ENCODE measurements around the gene GANC. TPM values are rescaled to one million over a fixed set of nuclear protein-coding genes. Genes with fewer than 3 reads are reported as not detected.
"Not testable (repeated sequence)": the region's sequence is repeated elsewhere in the genome, so short reads cannot be mapped to it uniquely, and the experiment has no call there.

The GANC gene
- total and polyA plus RNA-seq, 10 donors: 7.4 to 65.9 (median 42.3) TPM

GRCh38 chr15:42286445-42287029 is 13.5 kb downstream of the GANC start:
- H3K4me1 ChIP-seq: no peaks in the 10 kb centered on the region
- intact Hi-C loops (cut with DNase I; ENCODE audit: low total_unique reads): no loop called here
- H3K27me3 ChIP-seq (replicated peaks in 1 of 7): no peaks in the 10 kb centered on the region
- 64 to 93% (median 85%) methylated on average over 4 of the region's 4 CpGs for WGBS, 5 donors
- peaks cover 0 to 93% (median 42%) of the 10 kb centered on the region in 6 donors for H3K36me3 ChIP-seq
- TF ChIP-seq POLR2A (IDR thresholded peaks at IDR 0.05) (no peak), CTCF (IDR thresholded peaks at IDR 0.05 in 8 of 11, conservative IDR thresholded peaks at IDR 0.05 in 3 of 11) (no peak), POLR2AphosphoS5 (IDR thresholded peaks at IDR 0.05) (no peak)
- no peaks in the 10 kb centered on the region for H3K9me3 ChIP-seq
- DNase-seq: no peak
- H3K27ac ChIP-seq: no peak overlapping the region
- H3K4me3 ChIP-seq: no peak overlapping the region

- TF ChIP-seq CTCF (IDR thresholded peaks at IDR 0.05 in 8 of 11, conservative IDR thresholded peaks at IDR 0.05 in 3 of 11) (no peak), POLR2A (IDR thresholded peaks at IDR 0.05) (no peak), POLR2AphosphoS5 (IDR thresholded peaks at IDR 0.05) (no peak)
- Histone ChIP-seq H3K4me1 (no peaks in the 10 kb centered on the region), H3K9me3 (no peaks in the 10 kb centered on the region), H3K27ac (no peak overlapping the region), H3K27me3 (replicated peaks in 1 of 7) (no peaks in the 10 kb centered on the region), H3K4me3 (no peak overlapping the region), H3K36me3 (peaks cover 0 to 93% (median 43%) of the 10 kb centered on the region in 6 donors)
- 93 to 99% (median 98%) methylated on average over 4 of the region's 4 CpGs for WGBS, 5 donors
- intact Hi-C loops (cut with DNase I; ENCODE audit: low total_unique reads): no loop called here
- DNase-seq: no peak
These were observed 14.9 kb downstream of the GANC start for GRCh38 chr15:42287931-42288330.

- TF ChIP-seq CTCF (IDR thresholded peaks at IDR 0.05 in 8 of 11, conservative IDR thresholded peaks at IDR 0.05 in 3 of 11) (no peak), POLR2AphosphoS5 (IDR thresholded peaks at IDR 0.05) (no peak), POLR2A (IDR thresholded peaks at IDR 0.05) (no peak)
- Histone ChIP-seq H3K36me3 (peaks cover 0 to 93% (median 46%) of the 10 kb centered on the region in 6 donors), H3K4me3 (no peak overlapping the region), H3K27me3 (replicated peaks in 1 of 7) (no peaks in the 10 kb centered on the region), H3K9me3 (no peaks in the 10 kb centered on the region), H3K4me1 (no peaks in the 10 kb centered on the region), H3K27ac (no peak overlapping the region)
- DNase-seq: no peak
- intact Hi-C loops (cut with DNase I; ENCODE audit: low total_unique reads): no loop called here
- 94 to 100% (median 98%) methylated on average over 1 of the region's 1 CpG for WGBS, 5 donors
These were observed 16.2 kb downstream of the GANC start for GRCh38 chr15:42289166-42289565.

GRCh38 chr15:42301004-42301403 is 28.0 kb downstream of the GANC start:
- not testable (repeated sequence) for H3K4me3 ChIP-seq

More at GRCh38 chr15:42301004-42301403, 28.0 kb downstream of the GANC start:
- H3K27me3 ChIP-seq (replicated peaks in 1 of 7); intact Hi-C loops (cut with DNase I; ENCODE audit: low total_unique reads); H3K4me1 ChIP-seq; H3K27ac ChIP-seq; DNase-seq: not testable (repeated sequence)
- Histone ChIP-seq H3K9me3 (peaks cover 0 to 15% (median 1%) of the 10 kb centered on the region in 8 donors), H3K36me3 (peaks cover 0 to 44% (median 23%) of the 10 kb centered on the region in 6 donors)
- 66 to 98% (median 97%) methylated on average over 4 of the region's 4 CpGs for WGBS, 5 donors
